Choroid plexus epithelial cell (primary cell): ENCODE measurements around the gene TBC1D14.

ENCODE experiments used
- DNase-seq: peaks from one replicate; pipeline ENCODE4 v3.0.0-alpha.2; 2010; ENCODE audit warnings: low read depth
- H3K4me3 ChIP-seq: 2 replicates; pipeline ENCODE4 v1.5.1; 2011; ENCODE audit warnings: low read depth, mild to moderate bottlenecking, control low read depth, low read length, moderate library complexity
- CTCF ChIP-seq: conservative IDR thresholded peaks from 2 replicates; pipeline ENCODE4 v1.5.1; 2011; ENCODE audit warnings: low read depth, mild to moderate bottlenecking, control low read depth, inconsistent platforms, low read length, moderate library complexity

Gene TBC1D14

GRCh38 chr4:7049295-7049694 lies 139.7 kb downstream of the TBC1D14 start:
- no peak overlapping the region for H3K4me3 ChIP-seq
- DNase-seq, result no peak
- TF ChIP-seq CTCF, result no peak

GRCh38 chr4:7049739-7050138 lies 140.1 kb downstream of the TBC1D14 start:
- TF ChIP-seq CTCF, result no peak
- no peak for DNase-seq
- H3K4me3 ChIP-seq, result no peak overlapping the region

GRCh38 chr4:7050481-7051143 lies 141.0 kb downstream of the TBC1D14 start:
- no peak for TF ChIP-seq CTCF
- H3K4me3 ChIP-seq, result no peak overlapping the region
- no peak for DNase-seq

- no peak overlapping the region for H3K4me3 ChIP-seq
- DNase-seq, result no peak
- no peak for TF ChIP-seq CTCF
Measured at GRCh38 chr4:7051144-7051495, 141.5 kb downstream of the TBC1D14 start.

GRCh38 chr4:7051905-7052304 lies 142.3 kb downstream of the TBC1D14 start:
- DNase-seq, result no peak
- H3K4me3 ChIP-seq, result no peak overlapping the region
- no peak for TF ChIP-seq CTCF

- DNase-seq, result no peak
- TF ChIP-seq CTCF, result no peak
- H3K4me3 ChIP-seq, result no peak overlapping the region
Measured at GRCh38 chr4:7052313-7052712, 142.7 kb downstream of the TBC1D14 start.

- no peak for TF ChIP-seq CTCF
- H3K4me3 ChIP-seq, result no peak overlapping the region
- DNase-seq, result no peak
Measured at GRCh38 chr4:7052923-7053715, 143.5 kb downstream of the TBC1D14 start.
